ENCODE data around the gene OR1F1. TPM values are rescaled to one million over a fixed set of nuclear protein-coding genes. Genes with fewer than 3 reads are reported as not detected.

Gene OR1F1
- total RNA-seq, 4 donors from 2014 or later, result not detected

GRCh38 chr16:3144321-3144983, 43.6 kb upstream of the OR1F1 start:
- 82 to 96% methylated on average over 3 to 5 of the region's 18 CpGs for WGBS, 2 donors (ENCODE audit: low coverage in 1 of 2)
- no peaks in the 10 kb centered on the region for H3K9me3 ChIP-seq
- H3K36me3 ChIP-seq, result peaks cover 0 to 37% of the 10 kb centered on the region in 2 donors
- no peaks in the 10 kb centered on the region for H3K27me3 ChIP-seq
- H3K4me3 ChIP-seq, result no peak overlapping the region
- H3K27ac ChIP-seq, result no peak overlapping the region
- H3K4me1 ChIP-seq, result peaks cover 0 to 5% (median 0%) of the 10 kb centered on the region in 3 donors
- TF ChIP-seq POLR2AphosphoS5 (IDR thresholded peaks at IDR 0.05) (no peak), CTCF (IDR thresholded peaks at IDR 0.05) (no peak), POLR2A (IDR thresholded peaks at IDR 0.05) (no peak), EP300 (IDR thresholded peaks at IDR 0.05) (no peak)
- ATAC-seq, result no peak

- Histone ChIP-seq H3K36me3 (peaks cover 0 to 30% of the 10 kb centered on the region in 2 donors), H3K27ac (no peak overlapping the region), H3K9me3 (no peaks in the 10 kb centered on the region), H3K4me1 (peaks cover 0 to 11% (median 0%) of the 10 kb centered on the region in 3 donors), H3K27me3 (no peaks in the 10 kb centered on the region), H3K4me3 (no peak overlapping the region)
- ATAC-seq, result no peak
- TF ChIP-seq POLR2AphosphoS5 (IDR thresholded peaks at IDR 0.05) (no peak), CTCF (IDR thresholded peaks at IDR 0.05) (no peak), POLR2A (IDR thresholded peaks at IDR 0.05) (no peak), EP300 (IDR thresholded peaks at IDR 0.05) (no peak)
- WGBS, 2 donors (ENCODE audit: low coverage in 1 of 2), result 83% methylated on average over 2 of the region's 10 CpGs; no CpG with 5 or more reads in 1 of the 2 donors
Measured at GRCh38 chr16:3145151-3145550, 42.9 kb upstream of the OR1F1 start.

- WGBS, 2 donors (ENCODE audit: low coverage in 1 of 2), result no CpG with 5 or more reads among the region's 12 CpGs
- Histone ChIP-seq H3K4me3 (no peak overlapping the region), H3K27me3 (no peaks in the 10 kb centered on the region), H3K9me3 (no peaks in the 10 kb centered on the region), H3K27ac (no peak overlapping the region), H3K36me3 (peaks cover 0 to 25% of the 10 kb centered on the region in 2 donors), H3K4me1 (peaks cover 0 to 13% (median under 1%) of the 10 kb centered on the region in 3 donors)
- no peak for TF ChIP-seq EP300 (IDR thresholded peaks at IDR 0.05)
- TF ChIP-seq POLR2AphosphoS5 (IDR thresholded peaks at IDR 0.05), result no peak
- no peak for TF ChIP-seq POLR2A (IDR thresholded peaks at IDR 0.05)
- TF ChIP-seq CTCF (IDR thresholded peaks at IDR 0.05), result no peak
- no peak for ATAC-seq
Measured at GRCh38 chr16:3145660-3146059, 42.3 kb upstream of the OR1F1 start.

- Histone ChIP-seq H3K9me3 (no peaks in the 10 kb centered on the region), H3K4me3 (no peak overlapping the region), H3K36me3 (peaks cover 0 to 10% of the 10 kb centered on the region in 2 donors), H3K4me1 (peaks cover 0 to 29% (median 3%) of the 10 kb centered on the region in 3 donors), H3K27ac (no peak overlapping the region), H3K27me3 (no peaks in the 10 kb centered on the region)
- no peak for ATAC-seq
- TF ChIP-seq CTCF (IDR thresholded peaks at IDR 0.05) (no peak), POLR2A (IDR thresholded peaks at IDR 0.05) (no peak), EP300 (IDR thresholded peaks at IDR 0.05) (no peak), POLR2AphosphoS5 (IDR thresholded peaks at IDR 0.05) (no peak)
- 83 to 89% methylated on average over 2 to 3 of the region's 16 CpGs for WGBS, 2 donors (ENCODE audit: low coverage in 1 of 2)
Measured at GRCh38 chr16:3147046-3147756, 40.8 kb upstream of the OR1F1 start.

- Histone ChIP-seq H3K9me3 (no peaks in the 10 kb centered on the region), H3K27me3 (no peaks in the 10 kb centered on the region), H3K27ac (no peak overlapping the region), H3K4me1 (peaks cover 0 to 34% (median 3%) of the 10 kb centered on the region in 3 donors), H3K36me3 (peaks cover 0 to 4% of the 10 kb centered on the region in 2 donors), H3K4me3 (no peak overlapping the region)
- no peak for ATAC-seq
- TF ChIP-seq POLR2AphosphoS5 (IDR thresholded peaks at IDR 0.05) (no peak), EP300 (IDR thresholded peaks at IDR 0.05) (no peak)
- WGBS, 2 donors (ENCODE audit: low coverage in 1 of 2), result no CpG with 5 or more reads among the region's 5 CpGs
Measured at GRCh38 chr16:3147757-3148104, 40.3 kb upstream of the OR1F1 start.
